NCI-H446 treated with DMSO at 0.1 percent for 48 hours (cell line): ENCODE data around the gene ALDH6A1.
A peak's percentile ranks its signal among the peaks of the same experiment; 100 is the strongest.
"Not testable (repeated sequence)": the region's sequence is repeated elsewhere in the genome, so short reads cannot be mapped to it uniquely, and the experiment has no call there.

Experiments
- DNase-seq: peaks from one replicate; lab custom pipeline; 2025; lab: John Stamatoyannopoulos, UW

The ALDH6A1 gene

DNA sequence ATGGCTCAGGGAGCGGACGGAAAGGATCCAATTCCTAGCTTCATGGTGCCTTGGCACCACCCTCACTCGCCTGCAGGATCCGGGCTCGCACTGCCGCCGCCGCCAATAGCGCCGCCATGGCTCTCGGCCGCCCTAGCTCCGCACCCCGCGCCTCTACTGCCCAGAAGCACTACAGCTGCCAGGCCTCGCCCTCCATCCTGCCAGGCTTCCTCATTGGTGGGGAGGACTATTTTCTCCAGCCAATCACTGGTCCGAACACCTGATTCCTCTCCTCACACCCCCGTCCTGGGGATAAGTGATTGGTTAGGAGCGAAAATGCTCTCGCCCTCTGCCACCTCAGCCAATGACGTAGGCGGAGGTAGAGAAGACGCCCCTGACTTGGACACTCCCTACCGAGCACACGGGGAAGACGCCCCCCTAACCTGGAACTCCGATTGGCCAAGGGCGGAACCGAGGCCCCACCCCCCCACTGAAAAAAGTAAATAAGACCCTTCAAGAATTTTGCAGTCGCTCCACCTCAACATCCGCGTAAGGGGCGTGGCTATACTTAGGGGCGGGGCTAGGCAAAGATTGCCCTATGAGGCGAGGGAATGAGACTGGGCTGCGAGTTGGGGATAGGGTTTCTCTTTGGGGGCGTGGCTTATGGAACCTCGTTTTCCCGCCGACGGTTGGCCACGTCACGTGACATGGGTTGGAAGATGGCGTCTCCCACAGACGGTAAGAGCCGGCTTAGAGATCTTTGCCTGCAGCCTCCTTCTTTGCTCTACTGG lies at the start of gene ALDH6A1, which contains the start of gene LIN52:
ALDH6A1 (minus strand) TSS at position 177 of the 770 bp plus-strand sequence; CDS start at position 118, 59 bp downstream.
LIN52 (plus strand) TSS at position 680 of the 770 bp plus-strand sequence; CDS start at position 699, 19 bp downstream.
- DNase-seq = peak; percentile 100

DNA sequence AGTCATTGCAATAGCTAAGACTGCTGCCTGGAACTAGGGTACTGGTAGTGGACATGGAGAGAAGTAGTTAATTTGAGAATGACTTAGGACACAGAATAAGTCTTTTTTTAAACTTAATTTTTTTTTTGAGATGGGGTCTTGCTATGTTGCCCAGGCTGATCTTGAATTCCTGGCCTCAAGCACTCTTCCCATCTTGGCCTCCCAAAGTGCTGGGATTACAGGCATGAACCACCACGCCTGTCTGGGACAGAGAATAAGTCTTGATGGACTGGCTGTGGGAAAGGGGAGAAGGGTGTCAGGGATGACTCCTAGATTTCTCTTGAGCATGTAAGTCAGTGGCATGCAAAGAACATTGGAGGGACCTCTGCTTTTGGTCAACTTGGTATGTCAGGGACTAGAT lies 43.4 kb upstream of the ALDH6A1 start:
- no peak for DNase-seq

DNA sequence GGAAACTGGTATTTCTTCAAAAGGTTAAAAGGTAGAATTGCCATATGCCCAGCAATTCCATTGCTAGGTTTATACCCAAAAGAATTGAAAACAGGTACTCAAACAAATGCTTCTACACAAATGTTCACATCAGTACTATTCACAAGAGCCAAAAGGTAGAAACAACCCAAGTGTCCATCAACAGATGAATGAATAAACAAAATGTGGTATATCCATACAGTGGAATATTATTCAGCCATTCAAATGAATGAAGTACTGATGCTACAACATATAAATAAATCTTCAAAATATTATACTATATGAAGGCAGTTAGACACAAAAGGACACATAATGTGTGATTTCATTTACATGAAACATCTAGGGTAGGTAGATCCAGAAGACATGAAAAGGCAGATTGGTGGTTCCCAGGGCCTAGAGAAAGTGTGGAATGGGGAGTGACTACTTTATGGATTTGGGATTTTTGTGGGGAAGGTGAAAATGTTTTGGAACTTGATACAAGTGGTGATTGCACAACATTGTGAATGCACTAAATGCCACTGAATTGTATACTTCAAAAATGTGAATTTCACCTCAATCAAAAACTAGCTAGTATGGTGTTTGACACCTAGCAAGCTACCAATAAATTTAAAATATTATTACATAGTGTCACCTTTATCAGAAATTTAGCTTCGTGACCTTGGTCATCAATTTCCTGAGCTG lies 42.2 kb upstream of the ALDH6A1 start:
- DNase-seq = no peak

DNA sequence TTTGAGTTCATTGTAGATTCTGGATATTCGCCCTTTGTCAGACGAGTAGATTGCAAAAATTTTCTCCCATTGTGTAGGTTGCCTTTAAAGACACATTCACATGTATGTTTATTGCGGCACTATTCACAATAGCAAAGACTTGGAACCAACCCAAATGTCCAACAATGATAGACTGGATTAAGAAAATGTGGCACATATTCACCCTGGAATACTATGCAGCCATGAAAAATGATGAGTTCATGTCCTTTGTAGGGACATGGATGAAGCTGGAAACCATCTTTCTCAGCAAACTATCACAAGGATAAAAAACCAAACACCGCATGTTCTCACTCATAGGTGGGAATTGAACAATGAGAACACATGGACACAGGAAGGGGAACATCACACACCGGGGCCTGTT lies 41.2 kb upstream of the ALDH6A1 start:
- DNase-seq = not testable (repeated sequence)

DNA sequence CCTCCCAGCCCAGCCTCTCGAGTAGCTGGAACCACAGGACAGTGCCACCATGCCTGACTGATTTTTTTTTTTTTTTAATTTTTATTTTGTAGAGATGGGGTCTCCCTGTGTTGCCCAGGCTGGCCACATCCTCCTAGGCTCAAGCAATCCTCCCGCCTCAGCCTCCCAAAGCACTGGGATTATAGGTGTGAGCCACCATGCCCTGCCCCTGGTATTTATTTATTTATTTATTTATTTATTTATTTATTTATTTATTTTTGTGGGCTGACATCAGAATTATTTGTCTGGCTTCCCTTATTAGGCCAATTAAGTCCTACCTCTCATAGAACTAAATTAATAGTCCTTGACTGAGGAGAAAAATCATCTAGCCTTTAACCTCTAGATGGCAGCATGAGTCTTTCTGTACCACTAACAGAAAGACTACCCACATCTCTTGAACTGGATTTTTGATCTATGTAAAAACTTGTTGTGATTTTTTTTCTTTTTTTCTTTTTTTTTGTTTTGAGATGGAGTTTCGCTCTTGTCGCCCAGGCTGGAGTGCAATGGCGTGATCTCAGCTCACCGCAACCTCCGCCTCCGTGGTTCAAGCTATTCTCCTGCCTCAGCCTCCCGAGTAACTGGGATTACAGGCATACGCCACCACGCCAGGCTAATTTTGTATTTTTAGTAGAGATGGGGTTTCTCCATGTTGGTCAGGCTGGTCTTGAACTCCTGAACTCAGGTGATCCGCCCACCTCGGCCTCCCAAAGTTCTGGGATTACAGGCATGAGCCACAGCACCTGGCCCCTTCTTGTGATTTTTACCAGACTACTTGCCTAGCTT lies 27.4 kb upstream of the ALDH6A1 start:
- peak; percentile 47 for DNase-seq

DNA sequence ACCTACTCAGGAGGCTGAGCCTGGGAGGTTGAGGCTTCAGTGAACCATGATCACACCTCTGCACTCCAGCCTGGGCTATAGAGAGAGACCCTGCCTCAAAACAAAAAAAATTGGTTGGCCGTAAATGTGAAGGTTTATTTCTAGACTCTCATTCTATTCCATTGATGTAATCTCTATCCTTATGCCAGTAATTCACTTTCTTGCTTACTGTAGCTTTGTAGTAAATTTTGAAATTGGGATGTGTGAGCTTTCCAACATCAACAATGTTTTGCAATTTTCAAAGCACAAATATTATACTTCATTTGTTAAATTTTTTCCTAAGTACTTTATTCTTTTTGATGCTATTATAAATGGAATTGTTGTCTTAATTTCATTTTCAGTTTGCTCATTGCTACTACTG lies 25.1 kb upstream of the ALDH6A1 start:
- DNase-seq = no peak

DNA sequence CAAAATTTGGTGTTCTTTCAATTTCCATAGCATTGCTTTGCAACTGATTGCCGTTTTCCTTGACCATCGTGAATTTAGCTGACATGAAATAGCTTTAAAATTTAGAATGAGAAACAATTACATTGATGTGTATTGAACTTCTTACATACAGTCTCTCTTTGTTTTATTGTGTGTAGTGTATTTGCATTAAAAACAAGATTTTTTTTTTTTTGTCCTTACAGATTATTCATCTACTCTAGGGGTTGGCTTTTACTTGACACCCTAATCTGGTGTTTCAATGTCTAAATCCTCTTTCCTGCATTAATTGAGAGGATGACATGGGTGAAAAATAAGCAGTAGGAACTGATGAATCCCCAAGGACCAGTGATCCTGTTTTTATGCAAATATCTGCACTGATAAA lies 21.1 kb upstream of the ALDH6A1 start:
- DNase-seq = no peak

DNA sequence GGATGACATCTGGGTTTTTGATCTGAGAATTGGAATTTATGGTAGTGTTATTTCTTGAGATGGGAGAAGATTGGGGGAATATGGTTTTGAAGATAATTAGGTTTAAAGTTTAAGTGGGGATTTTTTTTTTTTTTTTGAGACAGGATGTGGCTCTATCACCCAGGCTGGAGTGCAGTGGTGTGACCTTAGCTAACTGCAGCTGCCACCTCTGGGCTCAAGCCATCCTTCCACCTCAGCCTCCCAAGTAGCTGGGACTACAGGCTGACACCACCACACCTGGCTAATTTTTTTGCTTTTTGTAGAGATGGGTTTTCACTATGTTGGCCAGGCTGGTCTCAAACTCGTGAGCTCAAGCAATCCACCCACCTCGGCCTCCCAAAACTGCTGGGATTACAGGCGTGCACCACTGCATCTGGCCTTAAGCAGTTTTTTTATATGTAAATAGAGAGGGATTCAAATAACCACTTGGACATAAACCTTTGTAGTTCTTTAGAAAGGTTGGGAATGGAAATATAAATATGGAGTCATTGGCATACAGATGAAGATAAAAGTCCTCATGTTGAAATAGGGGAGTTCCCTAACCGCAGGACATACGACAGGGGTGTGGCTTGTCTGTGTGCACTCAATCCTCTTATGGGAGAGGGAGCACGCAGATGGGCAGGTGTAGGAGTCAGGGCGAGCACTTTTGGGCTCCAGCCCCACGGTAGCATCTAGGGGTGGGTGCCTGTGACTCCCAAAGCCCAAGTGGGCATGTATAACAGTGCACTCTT lies 5.2 kb upstream of the ALDH6A1 start:
- no peak for DNase-seq

DNA sequence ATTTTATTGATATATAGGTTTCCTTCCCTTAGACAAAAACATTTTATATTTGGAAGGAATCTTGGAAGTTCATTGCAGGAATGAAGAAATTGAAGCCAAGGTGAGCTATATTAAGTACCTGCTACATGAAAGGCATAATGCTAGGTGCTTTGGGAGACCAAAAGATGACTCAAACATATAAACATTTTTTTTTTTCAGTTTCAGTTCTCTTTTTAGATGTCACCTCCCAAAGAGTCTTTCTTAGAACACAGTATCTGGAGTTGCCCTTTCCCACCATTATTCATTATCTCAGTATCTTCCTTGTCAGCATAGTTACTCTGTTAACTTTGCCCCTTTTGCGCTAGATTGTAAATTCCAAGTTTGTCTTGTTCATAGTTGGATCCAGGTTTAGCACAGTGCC lies 1.6 kb upstream of the ALDH6A1 start:
- DNase-seq = no peak

DNA sequence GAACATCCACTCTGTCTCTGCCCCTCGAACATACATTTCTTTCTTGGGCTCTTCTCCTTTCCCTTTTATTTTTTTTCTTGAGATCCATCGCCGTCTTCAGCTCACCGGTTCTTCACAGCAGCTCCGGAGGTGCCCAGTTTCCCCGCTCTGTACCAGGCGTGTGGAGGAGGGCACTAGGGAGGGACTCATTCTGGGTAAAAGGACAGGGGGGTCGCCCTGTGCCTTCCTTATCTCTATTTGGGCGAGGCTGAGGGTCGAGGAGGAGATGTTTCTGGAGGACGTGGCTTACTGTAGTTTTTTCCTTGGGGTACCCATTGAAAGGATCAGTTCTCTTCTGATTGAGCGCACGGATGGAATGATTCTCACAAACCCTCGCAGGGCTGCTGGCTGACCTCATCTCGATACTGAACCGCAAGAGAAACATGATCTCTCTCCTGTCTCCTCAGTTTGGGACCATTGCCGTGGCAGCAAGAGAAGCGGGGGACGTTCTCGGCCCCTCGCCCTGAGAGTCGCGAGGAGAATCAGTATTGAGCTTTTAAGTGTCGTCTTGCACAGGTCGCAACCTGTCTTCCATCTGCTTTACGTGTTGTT lies 889 bp upstream of the ALDH6A1 start:
- no peak for DNase-seq

DNA sequence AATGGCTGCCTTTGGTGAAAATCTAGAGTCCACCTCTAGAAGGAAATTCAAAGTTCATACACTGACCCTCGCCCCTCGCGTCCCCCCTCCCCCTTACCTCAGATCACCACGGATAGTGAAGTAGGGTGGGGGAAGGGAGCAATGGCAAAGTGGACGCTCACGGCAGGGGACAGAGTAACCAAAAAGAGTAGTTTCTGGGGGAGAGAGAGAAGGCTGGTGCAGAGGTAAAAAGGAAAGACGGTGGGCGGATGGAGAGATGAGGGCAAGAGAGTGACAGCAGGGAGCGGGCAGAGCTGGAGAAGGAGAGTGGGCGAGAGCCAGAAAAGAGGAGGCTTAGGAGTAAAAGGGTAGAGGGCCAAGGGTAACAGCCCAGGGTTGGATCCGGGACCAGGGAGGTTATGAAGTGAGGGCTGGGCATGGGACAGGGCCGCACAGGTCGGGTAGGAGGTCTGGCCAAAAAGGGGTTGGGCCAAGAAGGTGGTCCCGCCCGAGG lies 423 bp downstream of the ALDH6A1 start:
- no peak for DNase-seq

DNA sequence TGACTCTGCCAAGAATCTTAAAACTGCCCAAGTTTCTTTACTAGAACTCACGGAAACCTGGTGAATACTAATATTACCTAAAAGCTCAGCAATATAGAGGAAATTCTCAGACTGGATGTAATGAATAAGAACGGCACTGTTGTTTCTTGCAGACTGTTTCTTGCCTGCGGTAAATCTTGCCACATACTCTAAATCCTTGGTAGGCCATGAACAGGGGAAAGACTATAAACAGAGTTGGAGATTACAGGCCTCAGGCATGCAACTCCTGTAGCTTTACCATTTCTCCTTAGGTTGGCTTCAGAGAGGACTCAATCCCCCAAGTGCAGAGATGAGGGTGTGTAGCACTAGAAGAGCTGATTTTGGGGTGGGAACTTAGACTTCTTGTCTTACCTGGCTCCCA lies 1.1 kb downstream of the ALDH6A1 start:
- no peak for DNase-seq

DNA sequence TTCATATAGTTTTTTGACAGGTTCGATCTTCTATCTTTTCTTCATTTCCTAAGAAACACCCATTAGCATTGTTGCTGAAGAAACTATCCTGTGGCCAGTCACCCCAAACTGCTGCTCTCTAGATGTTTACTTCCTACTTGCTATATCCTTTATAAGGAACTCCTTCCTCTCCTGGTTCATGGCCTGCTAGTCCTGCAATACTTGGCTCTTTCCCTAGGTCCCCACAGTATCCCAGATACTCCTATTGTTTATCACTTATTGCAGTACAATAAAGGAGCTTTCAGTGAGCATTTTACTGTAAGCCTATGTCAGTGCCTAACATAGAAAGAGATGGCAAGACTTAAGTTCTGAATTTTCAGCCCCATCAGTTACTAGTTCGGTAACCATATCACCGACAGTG lies 2.8 kb downstream of the ALDH6A1 start:
- DNase-seq = no peak

DNA sequence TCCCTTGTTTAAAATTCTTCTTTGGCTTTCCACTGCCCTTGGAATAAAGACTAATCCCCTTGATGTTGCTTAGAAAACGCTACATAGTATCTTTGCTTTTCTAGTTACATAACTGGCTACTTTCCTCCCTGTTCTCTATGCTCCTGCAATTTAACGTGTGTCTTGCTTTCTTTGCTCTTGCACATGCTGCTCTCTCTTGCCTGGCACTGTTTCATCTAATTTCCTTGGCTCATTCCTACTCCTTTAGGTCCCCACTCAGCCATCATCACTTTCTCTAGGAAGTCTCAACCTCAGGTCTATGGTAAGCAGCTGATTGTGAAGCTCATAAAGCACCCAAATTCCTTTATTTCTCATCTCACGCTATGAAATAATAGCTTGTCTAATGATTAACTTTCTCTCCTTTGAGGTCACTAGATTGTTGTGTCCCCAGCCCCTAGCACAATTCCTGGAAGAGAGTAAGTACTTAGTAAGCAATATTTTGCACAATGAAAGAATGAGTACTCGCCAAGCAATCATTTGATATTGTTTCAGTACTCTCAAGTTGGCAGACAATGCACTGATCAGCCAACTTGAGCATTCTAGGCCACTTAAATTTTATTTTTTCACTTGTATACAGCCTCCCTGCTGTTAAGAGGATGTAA lies 3.3 kb downstream of the ALDH6A1 start:
- no peak for DNase-seq

DNA sequence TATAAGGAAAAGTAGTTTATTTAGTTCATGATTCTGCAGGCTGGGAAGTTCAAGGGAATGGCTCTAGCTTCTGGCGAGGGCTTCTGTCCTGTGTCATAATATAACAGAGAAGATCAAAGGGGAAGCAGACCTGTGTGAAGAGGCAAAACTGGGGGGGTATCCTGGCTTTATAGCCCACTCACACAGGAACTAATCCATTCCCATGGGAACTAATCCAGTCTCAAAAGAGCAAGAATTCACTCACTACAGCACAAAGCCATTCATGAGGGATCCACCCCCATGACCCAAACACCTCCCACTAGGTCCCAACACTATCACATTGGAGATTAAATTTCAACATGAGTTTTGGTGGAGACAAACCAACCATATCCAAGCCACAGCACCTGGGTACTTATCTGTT lies 6.9 kb downstream of the ALDH6A1 start:
- no peak for DNase-seq

DNA sequence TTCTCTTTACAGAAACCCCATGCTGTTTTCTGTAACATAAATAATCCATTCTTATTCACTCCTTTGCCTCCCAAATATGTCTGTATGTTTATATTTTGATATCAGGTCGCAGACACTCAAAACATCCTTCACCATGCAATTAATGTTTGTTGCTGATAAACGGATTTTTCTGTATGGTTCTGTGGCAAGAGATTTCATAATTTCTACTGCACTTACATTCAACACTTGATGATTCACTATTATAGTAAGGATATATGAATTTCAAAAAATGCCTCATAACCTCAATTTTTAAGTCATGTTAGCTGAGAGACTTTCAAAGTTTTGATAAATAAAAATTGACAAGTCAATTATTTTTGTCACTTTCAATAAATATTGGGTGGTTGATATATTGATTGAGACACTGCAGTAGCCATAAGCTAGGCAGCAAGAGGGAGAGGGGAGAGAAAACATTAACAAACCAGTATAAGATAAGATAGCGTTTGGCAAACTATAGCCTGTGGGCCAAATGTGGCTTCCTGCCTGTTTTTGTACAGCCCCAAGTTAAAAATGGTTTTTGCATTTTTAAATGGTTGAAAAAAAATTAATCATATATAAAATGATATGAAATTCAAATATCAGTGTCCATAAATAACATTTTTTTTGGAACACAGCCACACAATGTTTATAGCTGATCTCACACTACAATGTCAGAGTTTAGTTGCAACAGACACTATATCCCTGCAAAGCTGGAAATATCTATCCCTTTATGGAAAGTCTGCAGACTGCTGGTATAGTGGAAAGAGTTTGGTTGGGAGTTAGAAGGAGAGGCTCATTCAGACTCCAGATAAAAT lies 18.3 kb downstream of the ALDH6A1 start:
- no peak for DNase-seq

DNA sequence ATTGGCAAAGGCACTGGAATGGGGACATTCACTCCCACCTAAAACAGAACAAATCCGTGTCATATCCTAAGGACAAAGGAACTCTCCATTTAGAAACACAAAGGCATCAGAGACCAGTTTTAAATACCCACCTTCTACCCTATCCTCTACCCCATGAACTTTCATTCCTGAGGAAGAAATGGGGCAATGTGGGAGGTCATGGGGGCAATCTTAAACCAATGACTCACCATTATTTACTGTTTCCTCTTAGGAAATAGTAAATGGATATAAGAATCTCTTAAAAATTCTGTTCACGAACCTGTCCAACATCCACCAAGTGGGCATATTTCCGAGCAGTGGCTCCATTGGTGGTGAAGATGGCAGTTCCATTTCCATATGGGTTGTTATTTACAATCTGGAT lies 19.4 kb downstream of the ALDH6A1 start:
- no peak for DNase-seq

DNA sequence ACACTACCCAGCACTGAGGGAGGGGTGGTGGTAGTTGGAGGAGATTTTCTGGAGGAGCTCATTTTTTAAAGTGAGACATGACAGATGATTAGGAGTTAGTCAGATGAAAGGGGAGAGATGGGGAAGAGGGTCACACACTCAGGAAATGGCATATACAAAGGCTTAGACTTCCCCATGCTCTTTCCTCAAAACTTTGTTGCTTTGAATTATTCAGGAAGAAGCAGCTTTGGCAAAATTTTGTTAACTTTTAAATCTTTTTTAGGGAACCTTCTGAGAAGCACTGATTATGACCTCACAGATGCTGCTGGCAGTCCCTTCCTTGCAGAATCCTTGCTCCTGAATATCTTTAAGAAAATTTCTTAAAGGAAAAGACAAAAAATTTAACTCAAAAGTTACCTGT lies 19.8 kb downstream of the ALDH6A1 start:
- DNase-seq = no peak

DNA sequence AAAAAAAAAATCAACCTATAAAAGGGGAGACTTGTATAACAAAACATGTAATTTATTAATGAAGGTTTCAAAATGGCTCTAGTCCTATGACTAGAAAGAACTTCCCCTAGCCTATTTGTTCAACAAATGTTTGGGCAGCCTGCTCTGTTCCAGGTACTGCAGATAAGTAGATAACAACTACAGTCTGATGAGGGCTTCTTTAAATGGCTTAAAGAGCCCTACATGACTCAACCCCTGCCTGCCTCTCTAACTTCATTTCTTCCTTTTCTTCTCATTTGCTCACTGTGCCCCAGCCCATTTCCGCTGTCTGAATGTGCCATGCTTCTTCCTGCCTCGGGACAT lies 21.5 kb downstream of the ALDH6A1 start:
- DNase-seq = no peak
